HL-60 (cell line): Measurements from ENCODE around the gene MXRA7.

Experiments used
- DNase-seq, 2 experiments: peaks; one replicate each; pipeline ENCODE4 v3.0.0-alpha.2; 2010 to 2020; ENCODE audit warnings: low read depth in 1 of 2, low spot score in 1 of 2
- H3K27ac ChIP-seq: fragments of 250-450 bp; sonication (Bioruptor Pico); replicated peaks from 2 replicates; pipeline ENCODE4 v1.5.1; 2020; ENCODE audit warnings: mild to moderate bottlenecking, moderate library complexity
- H3K27me3 ChIP-seq: fragments of 250-450 bp; sonication (Bioruptor Pico); 2 replicates; pipeline ENCODE4 v1.5.1; 2021; ENCODE audit warnings: mild to moderate bottlenecking, moderate library complexity; ENCODE audit not compliant: insufficient read depth, poor library complexity, severe bottlenecking
- H3K4me3 ChIP-seq: replicated peaks from 2 replicates; pipeline ENCODE4 v1.5.1; 2011; ENCODE audit warnings: mild to moderate bottlenecking, control low read depth, low read length; ENCODE audit not compliant: insufficient read depth
- CTCF ChIP-seq: IDR thresholded peaks from one replicate; pipeline ENCODE4 v1.5.1; 2011; ENCODE audit warnings: low read length, control low read depth, inconsistent platforms; ENCODE audit not compliant: insufficient read depth
- GABPA ChIP-seq: IDR thresholded peaks from 2 replicates; pipeline ENCODE4 v1.6.1; 2012; ENCODE audit warnings: low read depth
- POLR2AphosphoS5 ChIP-seq: IDR thresholded peaks from 2 replicates; pipeline ENCODE4 v1.6.1; 2012; ENCODE audit warnings: low read depth
- REST ChIP-seq: IDR thresholded peaks from 2 replicates; pipeline ENCODE4 v1.6.1; 2012; ENCODE audit warnings: low read depth; ENCODE audit not compliant: insufficient replicate concordance
- SPI1 ChIP-seq: IDR thresholded peaks from 2 replicates; pipeline ENCODE4 v1.6.1; 2012; ENCODE audit warnings: low read depth, mild to moderate bottlenecking, borderline replicate concordance

MXRA7 gene

GRCh38 chr17:76676629-76677028 is 34.1 kb downstream of the MXRA7 start:
- no peak for DNase-seq
- H3K27me3 ChIP-seq = no peaks in the 10 kb centered on the region
- no peak for TF ChIP-seq REST
- TF ChIP-seq POLR2AphosphoS5 = no peak
- TF ChIP-seq GABPA = no peak
- no peak for TF ChIP-seq CTCF
- TF ChIP-seq SPI1 = no peak
- no peak overlapping the region for H3K27ac ChIP-seq
- no peak overlapping the region for H3K4me3 ChIP-seq

- TF ChIP-seq CTCF (no peak), POLR2AphosphoS5 (no peak), REST (no peak), SPI1 (no peak), GABPA (no peak)
- no peak for DNase-seq
- H3K4me3 ChIP-seq = no peak overlapping the region
- no peak overlapping the region for H3K27ac ChIP-seq
- no peaks in the 10 kb centered on the region for H3K27me3 ChIP-seq
These were observed 35.1 kb downstream of the MXRA7 start for GRCh38 chr17:76675648-76676047.

DNA sequence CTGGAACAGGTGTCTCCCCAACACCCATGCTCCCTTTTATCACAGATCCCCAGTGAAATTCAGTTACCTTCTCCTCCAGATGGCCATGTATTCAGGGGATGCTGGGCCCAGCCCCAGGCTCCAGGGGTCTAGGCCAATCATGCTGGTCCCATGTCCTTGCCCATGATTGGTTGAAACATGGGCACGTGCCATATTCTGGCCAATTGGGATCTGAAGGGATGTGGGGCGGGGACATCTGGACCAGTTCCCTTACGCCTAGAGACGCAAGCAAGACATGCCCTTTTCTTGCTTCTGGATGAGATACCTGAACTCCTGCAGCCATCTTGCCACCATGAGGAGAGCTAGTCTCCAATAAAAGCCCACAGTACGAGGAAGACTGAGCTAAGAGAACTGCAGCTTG is 36.2 kb downstream of the MXRA7 start:
- TF ChIP-seq GABPA (no peak), REST (no peak), CTCF (no peak), POLR2AphosphoS5 (no peak), SPI1 (no peak)
- Histone ChIP-seq H3K27me3 (no peaks in the 10 kb centered on the region), H3K27ac (no peak overlapping the region), H3K4me3 (no peak overlapping the region)
- DNase-seq = no peak
